SK-N-SH treated with all-trans-retinoic acid at 6 μM for 48 hours (cell line): ENCODE results near the gene FNIP2.

ENCODE experiments used
- CSDC2 ChIP-seq: fragments of 250-450 bp; sonication (Bioruptor Pico); IDR thresholded peaks from 2 replicates; pipeline ENCODE4 v1.5.0; 2020; ENCODE audit warnings: mild to moderate bottlenecking, moderate library complexity
- SNAI2 ChIP-seq: fragments of 250-450 bp; sonication (Bioruptor Pico); IDR thresholded peaks from 2 replicates; pipeline ENCODE4 v1.5.0; 2020; ENCODE audit warnings: mild to moderate bottlenecking, moderate library complexity
- ZNF565 ChIP-seq: fragments of 450-650 bp; formaldehyde crosslinking; conservative IDR thresholded peaks from 2 replicates; pipeline ENCODE4 v1.5.0; 2020; ENCODE audit warnings: low read depth, mild to moderate bottlenecking, moderate library complexity
- TF ChIP-seq, protein P1 (sequence below): fragments of 250-450 bp; sonication (Bioruptor Pico); IDR thresholded peaks from 2 replicates; pipeline ENCODE4 v1.8.0; 2020; ENCODE audit warnings: mild to moderate bottlenecking, moderate library complexity, borderline replicate concordance
- TF ChIP-seq, protein P2 (sequence below): fragments of 250-450 bp; sonication (Bioruptor Pico); IDR thresholded peaks from 2 replicates; pipeline ENCODE4 v1.8.0; 2021; ENCODE audit warnings: low read depth, mild to moderate bottlenecking, moderate library complexity, borderline replicate concordance
- TF ChIP-seq, protein P3 (sequence below): fragments of 250-450 bp; sonication (Bioruptor Pico); IDR thresholded peaks from 2 replicates; pipeline ENCODE4 v1.5.1; 2020; ENCODE audit warnings: low read depth, mild to moderate bottlenecking, moderate library complexity

DNA sequence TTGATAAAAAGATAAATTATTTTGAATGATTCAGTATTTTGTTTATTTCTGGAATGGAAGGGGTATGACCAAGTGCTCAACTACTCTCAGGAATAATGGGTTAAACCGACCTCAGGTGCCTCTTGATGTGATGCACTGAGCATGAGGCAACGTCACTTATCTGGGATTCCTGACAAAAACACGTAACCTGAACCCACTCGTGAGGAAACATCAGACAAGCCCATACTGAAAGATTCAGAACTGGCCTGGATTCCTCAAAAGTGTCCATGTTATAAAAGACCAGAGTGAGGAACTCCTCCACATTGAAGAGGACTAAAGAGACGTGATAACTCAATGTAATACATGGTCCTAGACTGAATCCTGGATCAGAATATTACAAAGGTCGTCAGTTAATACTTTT is 144.0 kb downstream of the FNIP2 start:
- TF ChIP-seq, protein P1, sequence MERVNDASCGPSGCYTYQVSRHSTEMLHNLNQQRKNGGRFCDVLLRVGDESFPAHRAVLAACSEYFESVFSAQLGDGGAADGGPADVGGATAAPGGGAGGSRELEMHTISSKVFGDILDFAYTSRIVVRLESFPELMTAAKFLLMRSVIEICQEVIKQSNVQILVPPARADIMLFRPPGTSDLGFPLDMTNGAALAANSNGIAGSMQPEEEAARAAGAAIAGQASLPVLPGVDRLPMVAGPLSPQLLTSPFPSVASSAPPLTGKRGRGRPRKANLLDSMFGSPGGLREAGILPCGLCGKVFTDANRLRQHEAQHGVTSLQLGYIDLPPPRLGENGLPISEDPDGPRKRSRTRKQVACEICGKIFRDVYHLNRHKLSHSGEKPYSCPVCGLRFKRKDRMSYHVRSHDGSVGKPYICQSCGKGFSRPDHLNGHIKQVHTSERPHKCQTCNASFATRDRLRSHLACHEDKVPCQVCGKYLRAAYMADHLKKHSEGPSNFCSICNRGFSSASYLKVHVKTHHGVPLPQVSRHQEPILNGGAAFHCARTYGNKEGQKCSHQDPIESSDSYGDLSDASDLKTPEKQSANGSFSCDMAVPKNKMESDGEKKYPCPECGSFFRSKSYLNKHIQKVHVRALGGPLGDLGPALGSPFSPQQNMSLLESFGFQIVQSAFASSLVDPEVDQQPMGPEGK (CRISPR knock-in tag) = no peak
- TF ChIP-seq, protein P2, sequence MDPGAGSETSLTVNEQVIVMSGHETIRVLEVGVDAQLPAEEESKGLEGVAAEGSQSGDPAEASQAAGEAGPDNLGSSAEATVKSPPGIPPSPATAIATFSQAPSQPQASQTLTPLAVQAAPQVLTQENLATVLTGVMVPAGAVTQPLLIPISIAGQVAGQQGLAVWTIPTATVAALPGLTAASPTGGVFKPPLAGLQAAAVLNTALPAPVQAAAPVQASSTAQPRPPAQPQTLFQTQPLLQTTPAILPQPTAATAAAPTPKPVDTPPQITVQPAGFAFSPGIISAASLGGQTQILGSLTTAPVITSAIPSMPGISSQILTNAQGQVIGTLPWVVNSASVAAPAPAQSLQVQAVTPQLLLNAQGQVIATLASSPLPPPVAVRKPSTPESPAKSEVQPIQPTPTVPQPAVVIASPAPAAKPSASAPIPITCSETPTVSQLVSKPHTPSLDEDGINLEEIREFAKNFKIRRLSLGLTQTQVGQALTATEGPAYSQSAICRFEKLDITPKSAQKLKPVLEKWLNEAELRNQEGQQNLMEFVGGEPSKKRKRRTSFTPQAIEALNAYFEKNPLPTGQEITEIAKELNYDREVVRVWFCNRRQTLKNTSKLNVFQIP (CRISPR knock-in tag) = no peak
- TF ChIP-seq SNAI2 (CRISPR knock-in tag) = no peak
- no peak for TF ChIP-seq ZNF565 (CRISPR knock-in tag)
- TF ChIP-seq, protein P3, sequence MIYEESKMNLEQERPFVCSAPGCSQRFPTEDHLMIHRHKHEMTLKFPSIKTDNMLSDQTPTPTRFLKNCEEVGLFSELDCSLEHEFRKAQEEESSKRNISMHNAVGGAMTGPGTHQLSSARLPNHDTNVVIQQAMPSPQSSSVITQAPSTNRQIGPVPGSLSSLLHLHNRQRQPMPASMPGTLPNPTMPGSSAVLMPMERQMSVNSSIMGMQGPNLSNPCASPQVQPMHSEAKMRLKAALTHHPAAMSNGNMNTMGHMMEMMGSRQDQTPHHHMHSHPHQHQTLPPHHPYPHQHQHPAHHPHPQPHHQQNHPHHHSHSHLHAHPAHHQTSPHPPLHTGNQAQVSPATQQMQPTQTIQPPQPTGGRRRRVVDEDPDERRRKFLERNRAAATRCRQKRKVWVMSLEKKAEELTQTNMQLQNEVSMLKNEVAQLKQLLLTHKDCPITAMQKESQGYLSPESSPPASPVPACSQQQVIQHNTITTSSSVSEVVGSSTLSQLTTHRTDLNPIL (CRISPR knock-in tag) = no peak
- no peak for TF ChIP-seq CSDC2 (CRISPR knock-in tag)
